ENCODE results near the gene DICER1.

DNA sequence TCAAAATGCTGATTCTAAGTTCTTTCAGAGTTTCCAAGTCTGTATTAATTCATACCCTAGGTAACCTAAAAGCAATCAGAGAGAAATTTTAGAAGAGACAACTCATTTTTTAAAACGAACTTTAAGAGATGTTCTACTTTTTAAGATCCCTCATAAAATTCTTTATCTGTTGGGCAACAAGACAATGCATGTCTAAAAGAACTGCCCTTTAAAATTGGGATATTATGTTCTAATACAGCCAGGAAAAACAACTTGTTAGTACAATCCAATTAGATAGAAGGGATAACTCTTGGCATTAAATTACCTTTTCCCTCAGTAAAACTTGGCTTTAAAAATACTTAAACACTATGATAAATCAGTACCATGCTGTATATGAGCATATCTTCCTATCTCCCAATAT, 15.6 kb downstream of the DICER1 start:
- no peak for TF ChIP-seq GATA2 (IDR thresholded peaks at IDR 0.05; ENCODE audit: low read depth, low read length)
- no peak for TF ChIP-seq GATA3 (IDR thresholded peaks at IDR 0.05; ENCODE audit: low read depth, low read length)

Data from SH-SY5Y (cell line).